HG03064 (cell line): ENCODE data around the gene RCCD1.
"Not testable (repeated sequence)": the region's sequence is repeated elsewhere in the genome, so short reads cannot be mapped to it uniquely, and the experiment has no call there.

ENCODE experiments used
- ATAC-seq: cut with Tn5 transposase; IDR thresholded peaks from one replicate; pipeline ENCODE4 v1.9.1; 2021; ENCODE audit warnings: low read depth; ENCODE audit not compliant: unreplicated experiment

RCCD1 gene, protein sequence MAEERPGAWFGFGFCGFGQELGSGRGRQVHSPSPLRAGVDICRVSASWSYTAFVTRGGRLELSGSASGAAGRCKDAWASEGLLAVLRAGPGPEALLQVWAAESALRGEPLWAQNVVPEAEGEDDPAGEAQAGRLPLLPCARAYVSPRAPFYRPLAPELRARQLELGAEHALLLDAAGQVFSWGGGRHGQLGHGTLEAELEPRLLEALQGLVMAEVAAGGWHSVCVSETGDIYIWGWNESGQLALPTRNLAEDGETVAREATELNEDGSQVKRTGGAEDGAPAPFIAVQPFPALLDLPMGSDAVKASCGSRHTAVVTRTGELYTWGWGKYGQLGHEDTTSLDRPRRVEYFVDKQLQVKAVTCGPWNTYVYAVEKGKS

DNA sequence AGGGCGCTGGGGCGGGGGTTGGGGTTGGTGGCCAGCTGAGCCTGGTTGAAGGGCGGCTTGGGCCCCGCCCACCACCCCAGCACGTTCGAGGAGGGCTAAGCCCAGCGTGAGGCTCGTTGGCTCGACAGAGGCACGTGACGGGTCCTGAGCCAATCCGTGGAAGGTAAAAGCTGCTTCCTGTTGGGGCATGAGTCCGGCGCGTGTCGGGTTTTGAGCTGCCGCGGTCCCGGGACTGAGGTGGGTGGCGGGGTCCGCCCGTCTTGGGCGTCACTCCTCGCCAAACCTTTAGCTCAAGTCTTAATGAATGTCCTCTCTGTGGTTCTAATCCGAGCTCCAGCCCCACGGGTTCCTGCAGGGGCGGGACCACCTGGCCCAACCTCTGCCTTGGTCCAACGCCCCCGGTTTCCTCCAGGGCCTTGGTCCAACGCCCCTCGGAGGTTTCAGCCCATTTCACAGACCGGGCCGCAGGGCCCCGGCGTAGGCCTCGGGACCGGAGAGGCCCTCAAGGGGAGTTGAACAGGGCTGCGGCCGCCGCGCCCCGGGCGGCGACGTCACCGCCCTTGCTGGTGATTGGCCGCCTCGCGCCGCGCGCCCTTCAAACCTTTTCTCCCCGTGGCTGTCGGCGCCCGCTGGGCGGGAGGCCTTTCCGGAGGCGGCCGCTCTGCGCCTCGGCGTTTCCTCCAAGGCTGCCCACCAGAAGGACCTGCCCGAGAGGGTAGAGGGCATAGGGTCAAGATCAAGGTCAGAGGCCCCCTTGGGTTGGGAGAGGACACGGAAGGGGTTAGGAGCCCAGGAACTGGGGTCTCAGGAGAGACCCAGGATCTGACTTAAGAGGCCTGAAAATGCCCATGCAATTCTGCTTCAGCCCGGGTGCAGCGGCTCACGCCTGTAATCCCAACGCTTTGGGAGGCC is at the start of gene RCCD1:
TSS of gene RCCD1 (plus strand) at position 173 of the 912 bp plus-strand sequence. CDS start 1,851 bp downstream, outside the sequence.
- peak; percentile 93 for ATAC-seq

DNA sequence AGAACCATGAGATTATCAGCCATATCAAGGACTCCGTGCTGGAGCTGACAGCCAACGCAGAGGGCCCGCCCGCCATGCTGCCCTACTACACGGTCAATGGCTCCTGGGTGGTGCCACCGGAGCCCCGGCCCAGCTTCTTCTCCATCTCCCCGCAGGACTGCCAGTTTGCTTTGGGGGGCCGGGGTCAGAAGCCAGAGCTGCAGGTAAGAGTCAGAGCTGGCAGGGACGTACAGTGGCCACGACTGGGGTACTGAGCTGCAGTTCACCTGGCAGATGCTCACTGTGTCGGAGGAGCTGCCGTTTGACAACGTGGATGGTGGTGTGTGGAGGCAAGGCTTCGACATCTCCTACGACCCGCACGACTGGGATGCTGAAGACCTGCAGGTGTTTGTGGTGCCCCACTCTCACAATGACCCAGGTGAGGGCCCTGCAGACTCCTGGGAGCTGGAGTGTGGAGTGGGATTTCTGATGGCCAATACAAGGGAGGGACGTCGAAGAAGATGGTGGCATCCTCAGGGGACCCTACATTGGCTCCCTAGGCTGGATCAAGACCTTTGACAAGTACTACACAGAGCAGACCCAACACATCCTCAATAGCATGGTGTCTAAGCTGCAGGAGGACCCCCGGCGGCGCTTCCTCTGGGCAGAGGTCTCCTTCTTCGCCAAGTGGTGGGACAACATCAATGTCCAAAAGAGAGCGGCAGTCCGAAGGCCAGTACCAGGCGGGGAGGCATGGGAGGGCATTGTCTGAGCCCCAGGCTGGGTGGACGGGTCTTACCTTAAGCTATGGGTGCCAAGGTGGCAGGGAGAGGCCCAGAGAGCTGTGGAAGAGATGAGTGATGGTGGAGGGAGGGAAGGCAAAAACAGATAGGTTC is 49.1 kb upstream of the RCCD1 start:
- ATAC-seq, result no peak

GRCh38 chr15:90906181-90906849 is 48.4 kb upstream of the RCCD1 start:
- no peak for ATAC-seq

- ATAC-seq, result no peak
Observed at GRCh38 chr15:90907051-90907660, 47.5 kb upstream of the RCCD1 start.

GRCh38 chr15:90907838-90908507 is 46.7 kb upstream of the RCCD1 start:
- no peak for ATAC-seq

- not testable (repeated sequence) for ATAC-seq
Observed at GRCh38 chr15:90909449-90909848, 45.2 kb upstream of the RCCD1 start.

DNA sequence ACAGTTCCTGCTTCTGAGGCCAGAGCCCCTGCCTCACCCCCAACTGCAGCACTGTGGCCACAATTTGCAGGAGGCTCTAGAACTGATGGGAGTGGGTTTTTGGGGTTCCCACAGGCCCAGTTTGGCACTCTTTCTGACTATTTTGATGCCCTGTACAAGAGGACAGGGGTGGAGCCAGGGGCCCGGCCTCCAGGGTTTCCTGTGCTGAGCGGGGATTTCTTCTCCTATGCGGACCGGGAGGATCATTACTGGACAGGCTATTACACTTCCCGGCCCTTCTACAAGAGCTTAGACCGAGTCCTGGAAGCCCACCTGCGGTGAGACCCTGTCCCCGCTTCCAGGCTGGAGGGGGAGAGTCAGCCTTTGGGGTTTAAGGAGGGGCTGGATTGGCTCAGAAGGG is 44.7 kb upstream of the RCCD1 start:
- no peak for ATAC-seq

GRCh38 chr15:90910441-90911301 is 44.0 kb upstream of the RCCD1 start:
- no peak for ATAC-seq

DNA sequence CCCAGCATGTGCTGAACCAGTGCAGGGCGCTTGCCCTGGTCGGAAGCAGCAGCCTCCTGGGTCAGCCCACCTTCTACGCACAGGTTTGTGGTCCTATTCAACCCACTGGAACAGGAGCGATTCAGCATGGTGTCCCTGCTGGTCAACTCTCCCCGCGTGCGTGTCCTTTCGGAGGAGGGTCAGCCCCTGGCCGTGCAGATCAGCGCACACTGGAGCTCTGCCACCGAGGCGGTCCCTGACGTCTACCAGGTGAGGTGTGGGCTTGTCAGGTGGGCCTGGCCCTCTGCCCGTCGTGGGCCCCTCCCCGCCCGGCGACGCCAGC is 43.4 kb upstream of the RCCD1 start:
- ATAC-seq, result no peak

DNA sequence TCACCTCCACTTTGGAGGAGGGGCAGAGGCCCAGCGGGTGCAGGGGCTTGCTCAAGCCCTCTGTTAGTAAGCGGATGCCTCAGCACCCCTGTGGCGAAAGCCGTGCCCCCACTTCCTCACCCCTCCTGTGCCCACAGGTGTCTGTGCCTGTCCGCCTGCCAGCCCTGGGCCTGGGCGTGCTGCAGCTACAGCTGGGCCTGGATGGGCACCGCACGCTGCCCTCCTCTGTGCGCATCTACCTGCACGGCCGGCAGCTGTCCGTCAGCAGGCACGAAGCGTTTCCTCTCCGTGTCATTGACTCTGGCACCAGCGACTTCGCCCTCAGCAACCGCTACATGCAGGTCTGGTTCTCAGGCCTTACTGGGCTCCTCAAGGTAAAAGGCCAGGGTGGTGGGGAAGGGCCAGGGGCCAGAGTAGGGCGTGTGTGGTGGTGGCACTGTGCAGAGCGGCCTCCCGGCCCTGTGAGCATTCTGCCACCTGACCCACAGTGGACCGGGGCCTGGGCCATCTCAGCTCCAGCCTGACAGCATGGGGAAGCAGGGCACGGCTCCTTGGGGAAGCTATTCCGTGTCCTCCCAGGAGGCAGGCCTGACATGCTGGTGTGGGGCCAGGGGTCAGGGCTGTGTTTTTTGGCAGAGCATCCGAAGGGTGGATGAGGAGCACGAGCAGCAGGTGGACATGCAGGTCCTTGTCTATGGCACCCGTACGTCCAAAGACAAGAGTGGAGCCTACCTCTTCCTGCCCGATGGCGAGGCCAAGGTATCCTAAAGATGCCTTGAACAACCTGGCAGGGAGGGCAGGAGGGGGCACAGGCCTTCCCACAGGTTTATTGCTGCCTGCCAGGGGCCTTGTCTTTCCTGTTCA is 42.5 kb upstream of the RCCD1 start:
- no peak for ATAC-seq

GRCh38 chr15:90912770-90913075 is 42.0 kb upstream of the RCCD1 start:
- ATAC-seq, result no peak

- no peak for ATAC-seq
Observed at GRCh38 chr15:90913398-90913944, 41.2 kb upstream of the RCCD1 start.

DNA sequence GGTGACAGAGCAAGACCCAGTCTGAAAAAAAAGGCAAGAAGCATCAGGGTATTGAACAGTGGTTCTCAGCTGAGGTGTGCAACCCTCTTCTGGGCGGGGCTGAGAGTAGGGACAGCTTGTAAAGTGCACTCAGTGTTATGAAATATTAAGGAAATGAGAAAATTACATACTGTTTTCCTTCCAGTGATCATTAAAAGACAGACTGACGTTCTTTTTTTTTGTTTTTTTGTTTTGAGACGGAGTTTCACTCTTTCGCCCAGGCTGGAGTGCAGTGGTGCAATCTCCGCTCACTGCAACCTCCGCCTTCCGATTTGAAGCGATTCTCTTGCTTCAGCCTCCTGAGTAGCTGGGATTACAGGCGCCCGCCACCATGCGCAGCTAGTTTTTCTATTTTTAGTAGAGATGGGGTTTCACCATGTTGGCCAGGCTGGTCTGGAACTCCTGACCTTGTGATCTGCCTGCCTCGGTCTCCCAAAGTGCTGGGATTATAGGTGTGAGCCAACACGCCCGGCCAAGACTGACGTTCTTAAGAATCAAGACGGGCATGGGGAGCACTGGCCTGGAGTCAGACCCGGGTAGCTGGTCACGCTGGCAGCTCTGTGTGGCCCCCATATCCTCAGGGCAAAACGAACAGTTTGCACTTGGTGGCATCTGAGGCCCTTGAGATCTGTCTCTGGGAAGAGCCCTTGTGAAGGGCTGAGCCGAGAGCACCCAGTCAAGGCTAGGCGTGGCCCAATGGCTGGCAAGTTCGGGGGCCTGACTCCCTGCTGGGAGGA is 40.2 kb upstream of the RCCD1 start:
- ATAC-seq, result no peak

DNA sequence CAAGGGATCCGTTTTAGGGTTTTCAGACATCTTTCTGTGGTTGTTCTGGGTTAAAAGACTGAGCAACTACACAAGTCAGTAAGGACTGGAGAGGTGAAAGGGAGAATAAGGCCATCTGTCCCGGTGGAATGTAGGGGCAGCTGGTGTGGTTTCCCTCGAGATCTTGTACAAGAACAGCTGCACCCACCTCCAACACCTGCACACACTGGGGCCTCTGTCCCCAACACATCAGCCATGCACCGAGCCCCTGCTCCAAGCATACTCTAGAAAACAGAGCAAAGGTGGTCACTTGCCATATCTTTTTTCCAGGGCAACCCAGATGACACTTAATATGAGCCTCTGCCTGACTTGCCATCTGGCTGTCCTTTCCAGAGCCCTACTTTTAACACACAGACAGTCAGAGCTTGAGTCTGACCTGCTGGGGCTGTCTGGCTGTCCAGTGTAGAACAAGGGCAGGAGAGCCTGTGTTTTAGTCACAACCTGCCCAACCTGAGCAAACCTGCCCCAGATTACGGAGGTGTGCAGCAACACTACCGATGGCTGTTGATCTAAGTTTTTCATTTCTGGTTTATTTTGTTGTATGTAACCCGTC is 39.4 kb upstream of the RCCD1 start:
- ATAC-seq, result no peak

DNA sequence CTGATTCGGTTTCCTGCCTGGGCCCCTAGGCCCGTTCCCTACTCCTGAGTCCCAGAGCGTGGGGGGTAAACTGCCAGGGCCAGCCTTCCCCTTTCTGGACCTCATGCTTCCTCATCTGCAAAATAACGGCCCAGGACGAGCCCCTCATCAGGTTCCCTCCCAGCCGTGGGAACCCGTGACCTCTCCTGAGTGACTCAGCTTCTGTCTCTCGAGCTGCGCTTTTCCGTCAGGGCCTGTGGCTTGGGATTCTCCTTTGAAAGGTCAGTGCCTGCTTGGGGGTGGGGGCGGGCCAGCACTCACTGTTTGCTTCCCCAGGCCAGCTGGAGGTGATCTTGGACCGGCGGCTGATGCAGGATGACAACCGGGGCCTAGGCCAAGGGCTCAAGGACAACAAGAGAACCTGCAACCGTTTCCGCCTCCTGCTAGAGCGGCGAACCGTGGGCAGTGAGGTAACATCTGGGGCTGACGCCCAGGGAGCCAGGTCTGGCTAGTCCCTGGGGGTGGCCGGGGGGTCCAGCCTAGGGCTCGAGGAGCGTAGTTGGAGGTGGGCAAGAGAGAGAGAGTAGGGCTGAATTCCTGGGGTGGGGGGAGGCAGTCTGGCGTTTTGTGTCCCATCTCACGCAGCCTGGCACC is 38.8 kb upstream of the RCCD1 start:
- no peak for ATAC-seq

DNA sequence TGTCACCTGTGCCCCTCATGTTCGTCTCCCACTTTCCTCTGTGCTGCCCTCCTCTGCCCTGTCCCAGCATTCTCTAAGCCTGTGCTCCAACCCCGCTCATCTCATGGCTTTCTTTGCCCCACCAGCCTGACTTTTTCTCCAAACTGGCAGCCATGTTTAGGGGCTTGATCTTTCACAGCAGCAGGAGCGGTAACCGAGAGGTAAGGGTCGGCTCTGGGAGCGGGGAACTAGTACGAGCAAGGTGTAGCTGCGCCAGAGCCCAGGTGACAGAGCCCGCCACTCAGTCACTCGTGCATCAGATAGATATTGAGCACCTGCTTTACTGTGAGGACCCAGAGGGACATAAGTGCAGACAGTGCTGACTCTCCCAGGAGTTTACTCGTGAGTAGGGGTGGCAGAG is 38.2 kb upstream of the RCCD1 start:
- ATAC-seq, result no peak
